H1 (cell line): ENCODE data around the gene POLE4. TPM values are rescaled to one million over a fixed set of nuclear protein-coding genes. Genes with fewer than 3 reads are reported as not detected.

Experiments used
- MAFK ChIP-seq: IDR thresholded peaks from 2 replicates; pipeline ENCODE4 v1.6.1; 2012; ENCODE audit warnings: low read depth, mild to moderate bottlenecking, improper control_type of control experiment, low read length
- polyA plus RNA-seq, 7 experiments: library from polyadenylated mRNA; depleted of rRNA in 3 of 7; stranded (reverse) in 5 of 7; unstranded in 2 of 7; fragments of >200 nt in 5 of 7; fragments of 200-250 nt in 2 of 7; gene quantifications; 1 replicate in 5 of 7; 2 replicates in 1 of 7; 4 replicates in 1 of 7; pipeline versions ENCODE4 v1.2.1 to v1.2.3, GENCODE V29; 2011 to 2013; ENCODE audit warnings: missing spikeins in 2 of 7, mixed read lengths in 2 of 7
- total RNA-seq: library from RNA; stranded (reverse); fragmentation: NEBNext Ultra II Directional; extraction: Animal tissue kit (Norgen Biotek cat#: 25700); gene quantifications from 2 replicates; pipeline ENCODE4 v1.2.1, GENCODE V29; 2021

Gene POLE4
- total and polyA plus RNA-seq, 2 of the 8 experiments (the other 6 are each of a cell fraction or from before 2014, with no cell fraction given), result 16.7 to 44.7 TPM

DNA sequence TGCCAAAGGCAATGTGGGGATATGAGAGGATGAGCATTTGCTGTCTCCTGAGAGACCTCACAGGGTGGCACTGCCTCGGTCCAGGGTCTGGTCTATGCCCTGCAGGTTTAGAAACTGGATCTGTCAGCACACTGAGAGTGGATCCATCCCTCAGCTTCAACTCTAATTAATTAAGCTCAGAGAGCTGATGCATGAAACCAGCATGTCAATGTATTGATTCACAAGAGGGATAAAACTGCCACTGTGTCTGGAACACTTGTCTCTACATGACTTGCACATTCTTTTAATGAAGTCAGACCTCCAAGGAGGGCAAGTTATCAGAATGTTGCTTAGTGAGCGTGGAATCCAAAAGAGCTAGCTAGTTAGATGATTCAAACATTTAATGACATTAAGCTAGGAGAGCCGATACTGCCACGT is 22.5 kb upstream of the POLE4 start (continued):
- TF ChIP-seq MAFK, result no peak
